NOMO-1 treated with DMSO at 0.1 percent for 48 hours (cell line): ENCODE measurements around the gene MAGEF1.

Source experiments
- DNase-seq: peaks from one replicate; lab custom pipeline; 2025; ENCODE audit not compliant: unreplicated experiment; lab: John Stamatoyannopoulos, UW

MAGEF1 gene

GRCh38 chr3:184711493-184712247, at the start of gene MAGEF1:
TSS of gene MAGEF1 (minus strand) at chr3:184712064. CDS start at chr3:184711821, 243 bp downstream.
- DNase-seq, result peak; percentile 90

- no peak for DNase-seq
Measured at GRCh38 chr3:184761075-184761841, 49.4 kb upstream of the MAGEF1 start.

- DNase-seq, result no peak
Measured at GRCh38 chr3:184760337-184761074, 48.6 kb upstream of the MAGEF1 start.

GRCh38 chr3:184759666-184760200, 47.9 kb upstream of the MAGEF1 start:
- no peak for DNase-seq

GRCh38 chr3:184758056-184758455, 46.2 kb upstream of the MAGEF1 start:
- no peak for DNase-seq

GRCh38 chr3:184757022-184757651, 45.3 kb upstream of the MAGEF1 start:
- no peak for DNase-seq

- DNase-seq, result no peak
Measured at GRCh38 chr3:184756151-184757021, 44.5 kb upstream of the MAGEF1 start.

GRCh38 chr3:184755315-184755731, 43.5 kb upstream of the MAGEF1 start:
- no peak for DNase-seq

GRCh38 chr3:184752361-184752760, 40.5 kb upstream of the MAGEF1 start:
- no peak for DNase-seq

GRCh38 chr3:184751204-184752040, 39.6 kb upstream of the MAGEF1 start:
- DNase-seq, result no peak

GRCh38 chr3:184750349-184751083, 38.7 kb upstream of the MAGEF1 start:
- no peak for DNase-seq

- DNase-seq, result no peak
Measured at GRCh38 chr3:184749168-184749744, 37.4 kb upstream of the MAGEF1 start.

GRCh38 chr3:184748219-184749135, 36.6 kb upstream of the MAGEF1 start:
- peak; percentile 70 for DNase-seq

GRCh38 chr3:184746131-184747120, 34.6 kb upstream of the MAGEF1 start:
- DNase-seq, result no peak

GRCh38 chr3:184745526-184745925, 33.7 kb upstream of the MAGEF1 start:
- no peak for DNase-seq

GRCh38 chr3:184743248-184743647, 31.4 kb upstream of the MAGEF1 start:
- DNase-seq, result no peak
